Endothelial cell of umbilical vein (primary cell): Measurements from ENCODE around the gene S100A14. TPM values are rescaled to one million over a fixed set of nuclear protein-coding genes. Genes with fewer than 3 reads are reported as not detected.

Experiments used
- BruUV-seq: library from RNA; stranded (reverse); fragments of 400-500 nt; replicated peaks from 2 replicates; lab custom pipeline; 2021; lab: Mats Ljungman, UMichigan
- CTCF ChIA-PET: fragments of 300-600, 350-600 bp; sonication (Branson Sonifier 250); formaldehyde crosslinking; loops from one replicate; lab custom pipeline; 2021; ENCODE audit warnings: antibody characterized with exemption, inconsistent platforms; lab: Charles Lee
- POLR2A ChIA-PET: fragments of 300-600, 350-600 bp; sonication (Branson Sonifier 250); formaldehyde crosslinking; loops from one replicate; lab custom pipeline; 2021; ENCODE audit warnings: antibody characterized with exemption, inconsistent platforms; lab: Charles Lee
- DNase-seq: peaks from one replicate; pipeline ENCODE4 v3.0.0-alpha.2; 2011; ENCODE audit warnings: low read depth, low spot score
- FAIRE-seq: peaks from 2 replicates; lab custom pipeline; 2011; peaks lifted over from hg19 to GRCh38; lab: Jason Lieb, UNC
- H2AFZ ChIP-seq: 2 replicates; pipeline ENCODE4 v1.6.0; 2012; ENCODE audit warnings: low read depth, low read length, control low read depth, inconsistent platforms
- H3K27ac ChIP-seq: 2 replicates; pipeline ENCODE4 v1.5.1; 2011; ENCODE audit warnings: low read depth, mild to moderate bottlenecking, control low read depth, low read length, moderate library complexity; ENCODE audit not compliant: insufficient read depth
- H3K27me3 ChIP-seq, 2 experiments: 2 replicates each; pipeline versions ENCODE4 v1.6.0 to v1.6.1; 2011; ENCODE audit warnings: low read length in 2 of 2, mixed read lengths in 1 of 2; ENCODE audit not compliant: control insufficient read depth in 2 of 2, insufficient read depth in 2 of 2
- H3K36me3 ChIP-seq, 2 experiments: 2 replicates in 1 of 2; 3 replicates in 1 of 2; pipeline ENCODE4 v1.5.1; 2011; ENCODE audit warnings: low read length in 2 of 2, mild to moderate bottlenecking in 1 of 2, moderate library complexity in 1 of 2; ENCODE audit not compliant: control insufficient read depth in 2 of 2, insufficient read depth in 2 of 2; ENCODE audit errors: extremely low read depth in 1 of 2
- H3K4me1 ChIP-seq: 3 replicates; pipeline ENCODE4 v1.5.1; 2011; ENCODE audit warnings: mild to moderate bottlenecking, low read length; ENCODE audit not compliant: control insufficient read depth, insufficient read depth; ENCODE audit errors: extremely low read depth
- H3K4me2 ChIP-seq: 2 replicates; pipeline ENCODE4 v1.6.1; 2011; ENCODE audit warnings: low read length, control low read depth, mixed read lengths; ENCODE audit not compliant: insufficient read depth
- H3K4me3 ChIP-seq, 3 experiments: fragments of 200-600 bp in 1 of 3; sonication (generic), shearing (Covaris generic) in 1 of 3; replicated peaks in 1 of 3; 2 replicates each; pipeline ENCODE4 v1.5.1; 2011 to 2016; ENCODE audit warnings: control low read depth in 3 of 3, low read length in 3 of 3, mild to moderate bottlenecking in 2 of 3, inconsistent platforms in 1 of 3, low read depth in 1 of 3, moderate library complexity in 1 of 3; ENCODE audit not compliant: insufficient read depth in 1 of 3
- H3K79me2 ChIP-seq: 2 replicates; pipeline ENCODE4 v1.6.0; 2012; ENCODE audit warnings: low read length, inconsistent platforms; ENCODE audit not compliant: control insufficient read depth, insufficient read depth
- H3K9ac ChIP-seq: replicated peaks from 2 replicates; pipeline ENCODE3; 2011; ENCODE audit warnings: low read length, control low read depth; ENCODE audit not compliant: insufficient read depth; ENCODE audit errors: extremely low read depth
- H3K9me1 ChIP-seq: replicated peaks from 3 replicates; pipeline ENCODE4 v1.6.0; 2011; ENCODE audit warnings: mild to moderate bottlenecking, low read length; ENCODE audit not compliant: control insufficient read depth, insufficient read depth; ENCODE audit errors: extremely low read depth
- H3K9me3 ChIP-seq: replicated peaks from 2 replicates; pipeline ENCODE4 v1.5.1; 2012; ENCODE audit warnings: low read length, inconsistent platforms; ENCODE audit not compliant: control insufficient read depth, insufficient read depth
- H4K20me1 ChIP-seq: replicated peaks from 2 replicates; pipeline ENCODE3; 2011; ENCODE audit warnings: mild to moderate bottlenecking, low read length; ENCODE audit not compliant: control insufficient read depth, insufficient read depth; ENCODE audit errors: extremely low read depth
- CTCF ChIP-seq, 2 donors: IDR thresholded peaks; 1 replicate in 1 of 2; 2 replicates in 1 of 2; pipeline ENCODE4 v1.5.1; 2011; ENCODE audit warnings: low read length in 2 of 2, mild to moderate bottlenecking in 2 of 2, moderate library complexity in 2 of 2, control low read depth in 1 of 2, inconsistent platforms in 1 of 2, low read depth in 1 of 2; ENCODE audit not compliant: insufficient read depth in 1 of 2; ENCODE audit errors: extremely low read depth in 1 of 2
- EZH2 ChIP-seq: IDR thresholded peaks from 2 replicates; pipeline ENCODE4 v1.6.1; 2012; ENCODE audit warnings: borderline replicate concordance, low read depth, mild to moderate bottlenecking, moderate library complexity, low read length, inconsistent platforms; ENCODE audit not compliant: severe bottlenecking
- FOS ChIP-seq: IDR thresholded peaks from 2 replicates; pipeline ENCODE4 v1.6.1; 2011; ENCODE audit warnings: mild to moderate bottlenecking, low read length, moderate library complexity, borderline replicate concordance; ENCODE audit not compliant: insufficient read depth
- POLR2A ChIP-seq: IDR thresholded peaks from 2 replicates; pipeline ENCODE4 v1.6.1; 2012; ENCODE audit warnings: low read depth, mild to moderate bottlenecking, control low read depth, low read length
- POLR2AphosphoS5 ChIP-seq: IDR thresholded peaks from 2 replicates; pipeline ENCODE4 v1.6.1; 2012; ENCODE audit warnings: low read depth, mild to moderate bottlenecking, control low read depth, low read length, moderate library complexity; ENCODE audit not compliant: insufficient read depth
- dilution Hi-C: fragments of 300-500 bp; cut with MboI; formaldehyde crosslinking; loops from one replicate; pipeline ENCODE4 v1.15.0; 2019; ENCODE audit warnings: low sequenced_read_pairs; ENCODE audit not compliant: extremely low pct_ligation_motif_present
- intact Hi-C: fragments of 100-400 bp; cut with micrococcal nuclease; formaldehyde crosslinking; loops from one replicate; pipeline ENCODE4 v1.10.0; 2022
- polyA plus RNA-seq, 4 experiments: library from polyadenylated mRNA; depleted of rRNA in 3 of 4; stranded (reverse) in 3 of 4; unstranded in 1 of 4; fragments of >200 nt; gene quantifications; 2 replicates each; pipeline versions ENCODE4 v1.2.1 to v1.2.3, GENCODE V29; 2011 to 2012; ENCODE audit warnings: missing spikeins in 1 of 4
- total RNA-seq: library from RNA; stranded (reverse); gene quantifications from 2 replicates; pipeline ENCODE4 v1.2.3, GENCODE V29; 2021
- TF ChIP-seq, protein P1 (sequence below): IDR thresholded peaks from 2 replicates; pipeline ENCODE4 v1.6.1; 2011; ENCODE audit not compliant: insufficient read depth, insufficient read length

The S100A14 gene
- total and polyA plus RNA-seq, 2 donors (not counting 3 experiments of a cell fraction or from before 2014, with no cell fraction given) = 0.10 TPM; not detected in 1

GRCh38 chr1:153633754-153634665, 17.9 kb upstream of the S100A14 start, which contains the start of gene CHTOP:
CHTOP (plus strand) TSS chr1:153634066; CDS start chr1:153636589, 2,523 bp downstream.
- peak; percentile 99 for FAIRE-seq
- Histone ChIP-seq H4K20me1 (no peaks in the 10 kb centered on the region), H3K9me1 (no peaks in the 10 kb centered on the region), H3K36me3 (peaks cover 10 to 16% of the 10 kb centered on the region in 2 experiments), H3K79me2 (peaks cover 38% of the 10 kb centered on the region), H3K4me2 (peak within 1 kb of the TSS; percentile 85), H3K9me3 (no peaks in the 10 kb centered on the region), H3K4me1 (peaks cover 11% of the 10 kb centered on the region), H3K27me3 (no peaks in the 10 kb centered on the region), H3K27ac (peak within 1 kb of the TSS; percentile 94), H3K4me3 (peak within 1 kb of the TSS; percentile 65 to 96 (median 93)), H3K9ac (peak within 1 kb of the TSS; percentile 100), H2AFZ (peak within 1 kb of the TSS; percentile 64)
- POLR2A ChIA-PET = interaction anchor here (0.5 to 2.0 kb wide), 23 partner anchors 9 to 284 kb away, joined by 3 to 28 read pairs (median 5); partner anchors contain the start of genes ILF2, S100A14, S100A16 and S100A6
- intact Hi-C loops = loop anchor here (1.0 to 5.0 kb wide), 6 partner anchors 25 to 123 kb away; partner anchors contain the start of genes ILF2 and SNAPIN
- dilution Hi-C loops = no loop called here
- DNase-seq = peak; percentile 100
- CTCF ChIA-PET = interaction anchor here (0.9 to 2.5 kb wide), 15 partner anchors 9 to 123 kb away, joined by 3 to 29 read pairs (median 5); partner anchors contain the start of gene ILF2
- BruUV-seq = TSS peak; percentile 86
- TF ChIP-seq POLR2AphosphoS5 (peak; percentile 92), EZH2 (no peak), CTCF (IDR thresholded peaks at IDR 0.05; ENCODE audit: extremely low read depth in 1 of 2, insufficient read depth in 1 of 2, low read depth in 1 of 2, low read length in 2 of 2) (no peak), FOS (no peak), POLR2A (peak; percentile 78)
- TF ChIP-seq, protein P1, sequence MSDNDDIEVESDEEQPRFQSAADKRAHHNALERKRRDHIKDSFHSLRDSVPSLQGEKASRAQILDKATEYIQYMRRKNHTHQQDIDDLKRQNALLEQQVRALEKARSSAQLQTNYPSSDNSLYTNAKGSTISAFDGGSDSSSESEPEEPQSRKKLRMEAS = no peak
